ENCODE results near the gene BCAR1. TPM values are rescaled to one million over a fixed set of nuclear protein-coding genes. Genes with fewer than 3 reads are reported as not detected.

The BCAR1 gene
- total RNA-seq, 3 donors from 2014 or later (not counting 1 experiment from before 2014, with no cell fraction given) = not detected

DNA sequence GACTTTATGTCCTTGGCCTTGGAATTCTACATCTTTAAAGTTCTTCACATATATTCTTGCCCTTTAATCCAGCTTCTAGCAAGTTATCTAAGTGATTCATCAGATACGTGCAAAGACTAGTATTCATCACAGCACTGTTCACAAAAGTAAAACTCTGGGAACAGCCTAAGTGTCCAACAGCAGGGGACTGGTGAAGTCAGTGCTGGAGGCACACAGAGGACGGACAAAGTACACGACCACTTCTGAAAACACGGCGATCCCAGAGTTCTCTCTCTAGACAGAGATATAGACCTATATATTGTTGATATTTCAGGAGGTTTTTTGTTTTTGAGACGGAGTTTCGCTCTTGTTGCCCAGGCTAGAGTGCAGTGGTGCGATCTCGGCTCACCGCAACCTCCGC, 19.9 kb downstream of the BCAR1 start:
- no peak for ATAC-seq
- H3K27me3 ChIP-seq (ENCODE audit: control insufficient read depth, insufficient read depth, low read length) = peaks cover 6% of the 10 kb centered on the region
- H3K36me3 ChIP-seq (ENCODE audit: control insufficient read depth, insufficient read depth, low read length) = no peaks in the 10 kb centered on the region
- Mint-ChIP-seq H3K36me3 (no peaks in the 10 kb centered on the region), H3K4me3 (no peak overlapping the region), H3K4me1 (peaks cover 0 to 18% of the 10 kb centered on the region in 2 donors), H3K27me3 (ENCODE audit: low read depth in 2 of 2) (peaks cover 0 to 17% of the 10 kb centered on the region in 2 donors), H3K9me3 (no peaks in the 10 kb centered on the region), H3K27ac (no peak overlapping the region)
- no peaks in the 10 kb centered on the region for H3K9me3 ChIP-seq (ENCODE audit: control insufficient read depth, insufficient read depth, low read length)
- H3K4me3 ChIP-seq (ENCODE audit: low read length) = no peak overlapping the region
- no peak for DNase-seq
- intact Hi-C loops (cut with micrococcal nuclease) = loop anchor here (5.0 kb wide), 2 partner anchors 34 to 171 kb away; no protein-coding TSS in a partner anchor
- 92% methylated on average over 7 of the region's 11 CpGs for WGBS (ENCODE audit: insufficient coverage)
- no peak for TF ChIP-seq CTCF (IDR thresholded peaks at IDR 0.05)
- peaks cover 15% of the 10 kb centered on the region for H3K4me1 ChIP-seq (ENCODE audit: control insufficient read depth, insufficient read depth, low read length)
- H3K27ac ChIP-seq (ENCODE audit: low read length) = no peak overlapping the region

- no peak for TF ChIP-seq CTCF (IDR thresholded peaks at IDR 0.05)
- Mint-ChIP-seq H3K27me3 (ENCODE audit: low read depth in 2 of 2) (peaks cover 0 to 13% of the 10 kb centered on the region in 2 donors), H3K9me3 (no peaks in the 10 kb centered on the region), H3K4me3 (no peak overlapping the region), H3K36me3 (no peaks in the 10 kb centered on the region), H3K4me1 (peaks cover 0 to 9% of the 10 kb centered on the region in 2 donors), H3K27ac (no peak overlapping the region)
- ATAC-seq (no peak), DNase-seq (no peak)
- no peak overlapping the region for H3K27ac ChIP-seq (ENCODE audit: low read length)
- intact Hi-C loops (cut with micrococcal nuclease) = loop anchor here (5.0 kb wide), 2 partner anchors 33 to 172 kb away; no protein-coding TSS in a partner anchor
- WGBS (ENCODE audit: insufficient coverage) = 88% methylated on average over 9 of the region's 9 CpGs
- peaks cover 6% of the 10 kb centered on the region for H3K27me3 ChIP-seq (ENCODE audit: control insufficient read depth, insufficient read depth, low read length)
- H3K9me3 ChIP-seq (ENCODE audit: control insufficient read depth, insufficient read depth, low read length) = no peaks in the 10 kb centered on the region
- no peaks in the 10 kb centered on the region for H3K36me3 ChIP-seq (ENCODE audit: control insufficient read depth, insufficient read depth, low read length)
- H3K4me1 ChIP-seq (ENCODE audit: control insufficient read depth, insufficient read depth, low read length) = peaks cover 6% of the 10 kb centered on the region
- no peak overlapping the region for H3K4me3 ChIP-seq (ENCODE audit: low read length)
Measured at GRCh38 chr16:75230471-75231110, 20.8 kb downstream of the BCAR1 start.

- H3K4me3 ChIP-seq (ENCODE audit: low read length) = no peak overlapping the region
- peaks cover 6% of the 10 kb centered on the region for H3K4me1 ChIP-seq (ENCODE audit: control insufficient read depth, insufficient read depth, low read length)
- no peak for DNase-seq
- H3K27ac Mint-ChIP-seq = no peak overlapping the region
- H3K27me3 ChIP-seq (ENCODE audit: control insufficient read depth, insufficient read depth, low read length) = peaks cover 1% of the 10 kb centered on the region
- intact Hi-C loops (cut with micrococcal nuclease) = loop anchor here (5.0 kb wide), 2 partner anchors 32 to 173 kb away; no protein-coding TSS in a partner anchor
- no peaks in the 10 kb centered on the region for H3K9me3 ChIP-seq (ENCODE audit: control insufficient read depth, insufficient read depth, low read length)
- H3K9me3 Mint-ChIP-seq = no peaks in the 10 kb centered on the region
- H3K36me3 Mint-ChIP-seq = no peaks in the 10 kb centered on the region
- TF ChIP-seq CTCF (IDR thresholded peaks at IDR 0.05) = no peak
- 93% methylated on average over 48 of the region's 48 CpGs for WGBS (ENCODE audit: insufficient coverage)
- H3K27ac ChIP-seq (ENCODE audit: low read length) = no peak overlapping the region
- H3K27me3 Mint-ChIP-seq (ENCODE audit: low read depth in 2 of 2) = peaks cover 0 to 11% of the 10 kb centered on the region in 2 donors
- H3K4me1 Mint-ChIP-seq = peaks cover 0 to 7% of the 10 kb centered on the region in 2 donors
- no peak overlapping the region for H3K4me3 Mint-ChIP-seq
- no peaks in the 10 kb centered on the region for H3K36me3 ChIP-seq (ENCODE audit: control insufficient read depth, insufficient read depth, low read length)
- no peak for ATAC-seq
Measured at GRCh38 chr16:75229172-75230031, 22.0 kb downstream of the BCAR1 start.

All from natural killer cell (primary cell).